NCI-H2081 treated with DMSO at 0.1 percent for 48 hours (cell line): ENCODE measurements around the gene LRRC40.
"Not testable (repeated sequence)": the region's sequence is repeated elsewhere in the genome, so short reads cannot be mapped to it uniquely, and the experiment has no call there.

Experiments used
- DNase-seq: peaks from one replicate; lab custom pipeline; 2025; lab: John Stamatoyannopoulos, UW

LRRC40 gene

GRCh38 chr1:70202173-70202758 lies 3.1 kb downstream of the LRRC40 start:
- DNase-seq: no peak

GRCh38 chr1:70200065-70200464 lies 5.3 kb downstream of the LRRC40 start:
- no peak for DNase-seq

- DNase-seq: no peak
Observed at GRCh38 chr1:70196333-70196732, 9.0 kb downstream of the LRRC40 start.

- DNase-seq: no peak
Observed at GRCh38 chr1:70195342-70195741, 10.0 kb downstream of the LRRC40 start.

- DNase-seq: no peak
Observed at GRCh38 chr1:70194601-70195000, 10.8 kb downstream of the LRRC40 start.

GRCh38 chr1:70192446-70192845 lies 12.9 kb downstream of the LRRC40 start:
- DNase-seq: not testable (repeated sequence)

- no peak for DNase-seq
Observed at GRCh38 chr1:70190180-70190579, 15.2 kb downstream of the LRRC40 start.

- DNase-seq: no peak
Observed at GRCh38 chr1:70188522-70188921, 16.9 kb downstream of the LRRC40 start.

GRCh38 chr1:70185181-70185580 lies 20.2 kb downstream of the LRRC40 start:
- DNase-seq: not testable (repeated sequence)

GRCh38 chr1:70171512-70171911 lies 33.9 kb downstream of the LRRC40 start:
- DNase-seq: no peak

- no peak for DNase-seq
Observed at GRCh38 chr1:70169018-70169839, 36.1 kb downstream of the LRRC40 start.

GRCh38 chr1:70168283-70168682 lies 37.1 kb downstream of the LRRC40 start:
- DNase-seq: no peak

- no peak for DNase-seq
Observed at GRCh38 chr1:70164350-70164749, 41.0 kb downstream of the LRRC40 start.

GRCh38 chr1:70156529-70157120 lies 48.8 kb downstream of the LRRC40 start:
- DNase-seq: no peak

- no peak for DNase-seq
Observed at GRCh38 chr1:70153739-70154138, 51.6 kb downstream of the LRRC40 start.

GRCh38 chr1:70150444-70150843 lies 54.9 kb downstream of the LRRC40 start:
- DNase-seq: no peak

- no peak for DNase-seq
Observed at GRCh38 chr1:70146488-70146887, 58.9 kb downstream of the LRRC40 start.

- DNase-seq: no peak
Observed at GRCh38 chr1:70143048-70143659, 62.2 kb downstream of the LRRC40 start.

GRCh38 chr1:70142075-70142474 lies 63.3 kb downstream of the LRRC40 start:
- DNase-seq: no peak

GRCh38 chr1:70140894-70141293 lies 64.5 kb downstream of the LRRC40 start:
- no peak for DNase-seq

- no peak for DNase-seq
Observed at GRCh38 chr1:70140343-70140742, 65.0 kb downstream of the LRRC40 start.

GRCh38 chr1:70134148-70134547 lies 71.2 kb downstream of the LRRC40 start:
- DNase-seq: no peak

- no peak for DNase-seq
Observed at GRCh38 chr1:70117046-70117445, 88.3 kb downstream of the LRRC40 start.
